Panc1 (cell line): Measurements from ENCODE around the gene CLEC4M.

Source experiments
- POLR2AphosphoS5 ChIP-seq: IDR thresholded peaks from 2 replicates; pipeline ENCODE4 v1.6.1; 2012; ENCODE audit warnings: mild to moderate bottlenecking, low read depth, low read length, moderate library complexity
- REST ChIP-seq, 2 experiments: IDR thresholded peaks; 2 replicates each; pipeline ENCODE4 v1.6.1; 2011 to 2012; ENCODE audit warnings: low read depth in 2 of 2, control low read depth in 1 of 2, low read length in 1 of 2, mild to moderate bottlenecking in 1 of 2, moderate library complexity in 1 of 2; ENCODE audit not compliant: insufficient read depth in 1 of 2
- TF ChIP-seq, protein P1 (sequence below): fragments of 450-650 bp; IDR thresholded peaks from 2 replicates; pipeline ENCODE4 v1.5.1; 2017; ENCODE audit warnings: mild to moderate bottlenecking

DNA sequence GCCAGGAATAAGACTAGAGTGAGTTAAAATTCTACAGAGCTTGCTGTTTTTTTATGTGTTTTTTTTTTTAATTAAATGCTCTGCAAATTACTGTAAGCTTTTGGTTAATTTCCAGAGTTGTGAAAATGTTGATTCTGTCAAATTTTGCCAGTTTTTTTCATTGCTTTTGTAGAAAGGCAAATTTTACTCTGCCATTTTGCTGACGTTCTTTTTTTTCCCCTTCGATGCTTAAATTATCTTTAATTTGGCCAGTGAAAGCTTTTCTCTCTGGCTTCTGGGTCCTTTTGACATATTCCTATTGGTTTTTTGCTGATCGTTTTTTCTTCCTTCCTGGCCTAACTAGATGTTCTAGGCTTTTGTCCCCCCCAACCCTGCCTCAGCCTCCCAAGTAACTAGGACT, 43.2 kb downstream of the CLEC4M start:
- TF ChIP-seq, protein P1, sequence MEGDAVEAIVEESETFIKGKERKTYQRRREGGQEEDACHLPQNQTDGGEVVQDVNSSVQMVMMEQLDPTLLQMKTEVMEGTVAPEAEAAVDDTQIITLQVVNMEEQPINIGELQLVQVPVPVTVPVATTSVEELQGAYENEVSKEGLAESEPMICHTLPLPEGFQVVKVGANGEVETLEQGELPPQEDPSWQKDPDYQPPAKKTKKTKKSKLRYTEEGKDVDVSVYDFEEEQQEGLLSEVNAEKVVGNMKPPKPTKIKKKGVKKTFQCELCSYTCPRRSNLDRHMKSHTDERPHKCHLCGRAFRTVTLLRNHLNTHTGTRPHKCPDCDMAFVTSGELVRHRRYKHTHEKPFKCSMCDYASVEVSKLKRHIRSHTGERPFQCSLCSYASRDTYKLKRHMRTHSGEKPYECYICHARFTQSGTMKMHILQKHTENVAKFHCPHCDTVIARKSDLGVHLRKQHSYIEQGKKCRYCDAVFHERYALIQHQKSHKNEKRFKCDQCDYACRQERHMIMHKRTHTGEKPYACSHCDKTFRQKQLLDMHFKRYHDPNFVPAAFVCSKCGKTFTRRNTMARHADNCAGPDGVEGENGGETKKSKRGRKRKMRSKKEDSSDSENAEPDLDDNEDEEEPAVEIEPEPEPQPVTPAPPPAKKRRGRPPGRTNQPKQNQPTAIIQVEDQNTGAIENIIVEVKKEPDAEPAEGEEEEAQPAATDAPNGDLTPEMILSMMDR, result no peak
- TF ChIP-seq REST (IDR thresholded peaks at IDR 0.05; ENCODE audit: insufficient read depth in 1 of 2, low read depth in 2 of 2, low read length in 1 of 2) (no peak), POLR2AphosphoS5 (no peak)
